K562 (cell line): ENCODE results near the gene KRTAP11-1. TPM values are rescaled to one million over a fixed set of nuclear protein-coding genes. Genes with fewer than 3 reads are reported as not detected.

Source experiments
- ATAC-seq: fragments of 200-7000 bp; cut with Tn5 transposase; 3 replicates; pipeline ENCODE4 v1.9.1; 2020; ENCODE audit warnings: moderate library complexity
- BruUV-seq: library from RNA; stranded (reverse); fragments of 400-500 nt; replicated peaks from 2 replicates; lab custom pipeline; 2021; lab: Mats Ljungman, UMichigan
- CTCF ChIA-PET: fragments of 300-600 bp; formaldehyde crosslinking; extraction: SDS; loops from one replicate; lab custom pipeline; 2021; ENCODE audit warnings: low intra/inter-chr PET ratio; lab: Yijun Ruan, JAX
- POLR2A ChIA-PET: fragments of 300-600, 350-650 bp; sonication (Branson Sonifier 250); formaldehyde crosslinking; extraction: SDS; loops from one replicate; lab custom pipeline; 2021; ENCODE audit warnings: antibody characterized with exemption, inconsistent platforms; lab: Yijun Ruan, JAX
- DNase-seq, 4 experiments: peaks; one replicate each; pipeline versions ENCODE4 v3.0.0 to v3.0.0-alpha.2; 2011 to 2018; ENCODE audit warnings: low spot score in 3 of 4, mixed read lengths in 3 of 4; ENCODE audit errors: extremely low read depth in 1 of 4
- FAIRE-seq: peaks from 2 replicates; lab custom pipeline; 2011; peaks lifted over from hg19 to GRCh38; lab: Jason Lieb, UNC
- H2AFZ ChIP-seq: 2 replicates; pipeline ENCODE4 v1.6.0; 2011; ENCODE audit warnings: low read depth, low read length, control low read depth, inconsistent platforms
- H3K27ac ChIP-seq: fragments of 200-600 bp; 3 replicates; pipeline ENCODE4 v1.8.0; 2011; ENCODE audit warnings: low read depth, mild to moderate bottlenecking, control low read depth, inconsistent platforms, low read length, moderate library complexity, mixed read lengths; ENCODE audit errors: extremely low read depth
- H3K27me3 ChIP-seq, 2 experiments: fragments of 300-600 bp in 1 of 2; 2 replicates in 1 of 2; 3 replicates in 1 of 2; pipeline versions ENCODE4 v1.6.0 to v1.8.0; 2011; ENCODE audit warnings: inconsistent platforms in 2 of 2, low read length in 2 of 2, mild to moderate bottlenecking in 1 of 2, mixed read lengths in 1 of 2, moderate library complexity in 1 of 2; ENCODE audit not compliant: control insufficient read depth in 2 of 2, insufficient read depth in 2 of 2
- H3K36me3 ChIP-seq: fragments of 300-600 bp; 3 replicates; pipeline ENCODE4 v1.8.0; 2011; ENCODE audit warnings: mild to moderate bottlenecking, low read length, inconsistent platforms; ENCODE audit not compliant: control insufficient read depth, insufficient read depth
- H3K4me1 ChIP-seq, 2 experiments: fragments of 200-600 bp in 1 of 2; replicated peaks in 1 of 2; 2 replicates in 1 of 2; 3 replicates in 1 of 2; pipeline versions ENCODE4 v1.5.1 to v1.8.0; 2011; ENCODE audit warnings: inconsistent platforms in 2 of 2, low read length in 2 of 2, mild to moderate bottlenecking in 1 of 2, mixed read lengths in 1 of 2, moderate library complexity in 1 of 2; ENCODE audit not compliant: control insufficient read depth in 2 of 2, insufficient read depth in 2 of 2
- H3K4me2 ChIP-seq: 2 replicates; pipeline ENCODE4 v1.6.1; 2011; ENCODE audit warnings: low read length, control low read depth, inconsistent platforms, mixed read lengths; ENCODE audit not compliant: insufficient read depth
- H3K4me3 ChIP-seq: fragments of 200-600 bp; sonication (generic), shearing (Covaris generic); 2 replicates; pipeline ENCODE4 v1.5.1; 2016; ENCODE audit warnings: control low read depth, inconsistent platforms
- H3K79me2 ChIP-seq: fragments of 200-600 bp; 3 replicates; pipeline ENCODE4 v1.8.0; 2011; ENCODE audit warnings: low read length, inconsistent platforms; ENCODE audit not compliant: control insufficient read depth, insufficient read depth
- H3K9ac ChIP-seq, 2 experiments: 2 replicates each; pipeline versions ENCODE4 v1.6.0 to v1.6.1; 2011; ENCODE audit warnings: low read depth in 2 of 2, low read length in 2 of 2, control low read depth in 1 of 2, inconsistent platforms in 1 of 2, mild to moderate bottlenecking in 1 of 2, mixed read lengths in 1 of 2; ENCODE audit not compliant: insufficient read depth in 1 of 2
- H3K9me1 ChIP-seq: one replicate; pipeline ENCODE4 v1.6.0; 2011; ENCODE audit warnings: inconsistent platforms, mild to moderate bottlenecking, low read length, moderate library complexity; ENCODE audit not compliant: control insufficient read depth, insufficient read depth
- H3K9me3 ChIP-seq: replicated peaks from 2 replicates; pipeline ENCODE4 v1.5.1; 2011; ENCODE audit warnings: low read depth, low read length, inconsistent platforms; ENCODE audit not compliant: control insufficient read depth, insufficient read depth
- H4K20me1 ChIP-seq: replicated peaks from 2 replicates; pipeline ENCODE4 v1.6.1; 2011; ENCODE audit warnings: low read length, inconsistent platforms, mixed read lengths; ENCODE audit not compliant: control insufficient read depth, insufficient read depth
- ADNP ChIP-seq: fragments of 200-800 bp; sonication (Bioruptor generic); IDR thresholded peaks from 2 replicates; pipeline ENCODE4 v1.6.1; 2016; ENCODE audit warnings: missing genetic modification characterization, missing compliant biosample characterization
- BRD9 ChIP-seq: fragments of 450-650 bp; IDR thresholded peaks from 2 replicates; pipeline ENCODE4 v1.6.1; 2018; ENCODE audit warnings: low read depth; ENCODE audit not compliant: partially characterized antibody
- ESRRB ChIP-seq: fragments of 250-450 bp; sonication (Bioruptor Pico); IDR thresholded peaks from 2 replicates; pipeline ENCODE4 v1.5.0; 2020; ENCODE audit warnings: mild to moderate bottlenecking, moderate library complexity, borderline replicate concordance
- GATAD2A ChIP-seq: fragments of 450-650 bp; IDR thresholded peaks from 2 replicates; pipeline ENCODE4 v1.6.1; 2017
- NFE2L1 ChIP-seq: fragments of 450-650 bp; IDR thresholded peaks from 2 replicates; pipeline ENCODE4 v1.6.1; 2016; ENCODE audit warnings: missing genetic modification characterization, low read depth, mild to moderate bottlenecking, missing compliant biosample characterization, moderate library complexity, borderline replicate concordance
- POLR2AphosphoS5 ChIP-seq: IDR thresholded peaks from 2 replicates; pipeline ENCODE4 v1.6.1; 2011; ENCODE audit warnings: mild to moderate bottlenecking, low read depth, low read length, moderate library complexity; ENCODE audit not compliant: control insufficient read depth, insufficient read depth
- POU5F1 ChIP-seq: fragments of 150-350 bp; IDR thresholded peaks from 2 replicates; pipeline ENCODE4 v1.6.1; 2014; ENCODE audit warnings: borderline replicate concordance, low read length, low read depth, mild to moderate bottlenecking; ENCODE audit not compliant: partially characterized antibody
- SETDB1 ChIP-seq: IDR thresholded peaks from one replicate; pipeline ENCODE4 v1.6.1; 2012; ENCODE audit warnings: low read length, control low read depth, inconsistent platforms
- ZNF140 ChIP-seq: fragments of 250-450 bp; sonication (Bioruptor Pico); IDR thresholded peaks from 2 replicates; pipeline ENCODE4 v1.8.0; 2021; ENCODE audit warnings: moderate library complexity, mild to moderate bottlenecking, inconsistent platforms
- ZNF274 ChIP-seq: IDR thresholded peaks from 2 replicates; pipeline ENCODE4 v1.6.1; 2011; ENCODE audit warnings: low read depth, mild to moderate bottlenecking, low read length, moderate library complexity, borderline replicate concordance
- ZNF76 ChIP-seq: fragments of 250-450 bp; sonication (Bioruptor Pico); IDR thresholded peaks from 2 replicates; pipeline ENCODE4 v1.4.0; 2020; ENCODE audit warnings: mild to moderate bottlenecking, moderate library complexity, borderline replicate concordance
- ZNF830 ChIP-seq: fragments of 250-450 bp; sonication (Bioruptor Pico); IDR thresholded peaks from 2 replicates; pipeline ENCODE4 v1.5.0; 2021; ENCODE audit warnings: mild to moderate bottlenecking
- WGBS: fragments of 100-300 bp; shearing (Covaris generic); methylation state at CpG from one replicate; pipeline ENCODE4 v1.1.6; 2016; ENCODE audit warnings: low coverage, mixed read lengths; ENCODE audit not compliant: insufficient coverage; ENCODE audit errors: missing lambda C conversion rate; 5-methylcytosine and 5-hydroxymethylcytosine counted together
- in situ Hi-C: fragments of 300-500 bp; cut with MboI; formaldehyde crosslinking; loops from 4 replicates; pipeline ENCODE4 v1.15.0; 2018; ENCODE audit warnings: inconsistent platforms, mixed read lengths
- intact Hi-C: fragments of 100-400 bp; cut with micrococcal nuclease; formaldehyde crosslinking; loops from 2 replicates; pipeline ENCODE4 v1.14.2; 2022
- polyA plus RNA-seq, 8 experiments: library from polyadenylated mRNA; depleted of rRNA in 4 of 8; stranded (reverse) in 5 of 8; unstranded in 3 of 8; fragments of >200 nt; fragmentation: Nextera tagmentation in 2 of 8; fragmentation: Illumina TruSeq in 1 of 8; extraction: Ambion mirVana in 2 of 8; extraction: Trizol in 1 of 8; gene quantifications; 2 replicates each; pipeline versions ENCODE4 v1.2.1 to v1.2.3, GENCODE V29; 2011 to 2014; ENCODE audit warnings: inconsistent platforms in 1 of 8, missing spikeins in 1 of 8
- total RNA-seq, 7 experiments: library from RNA; depleted of rRNA in 6 of 7; stranded (reverse); fragments of >200 nt in 6 of 7; fragmentation: Illumina TruSeq in 2 of 7; extraction: Trizol in 2 of 7; gene quantifications; 2 replicates each; pipeline versions ENCODE4 v1.2.1 to v1.2.3, GENCODE V29; 2011 to 2021; ENCODE audit warnings: low replicate concordance in 1 of 7
- TF ChIP-seq, protein P1 (sequence below): fragments of 250-450 bp; sonication (Bioruptor Pico); IDR thresholded peaks from 2 replicates; pipeline ENCODE4 v1.6.1; 2021; ENCODE audit warnings: mild to moderate bottlenecking

KRTAP11-1 gene
- total and polyA plus RNA-seq, 9 of the 15 experiments (the other 6 are each of a cell fraction or from before 2014, with no cell fraction given) = not detected

DNA sequence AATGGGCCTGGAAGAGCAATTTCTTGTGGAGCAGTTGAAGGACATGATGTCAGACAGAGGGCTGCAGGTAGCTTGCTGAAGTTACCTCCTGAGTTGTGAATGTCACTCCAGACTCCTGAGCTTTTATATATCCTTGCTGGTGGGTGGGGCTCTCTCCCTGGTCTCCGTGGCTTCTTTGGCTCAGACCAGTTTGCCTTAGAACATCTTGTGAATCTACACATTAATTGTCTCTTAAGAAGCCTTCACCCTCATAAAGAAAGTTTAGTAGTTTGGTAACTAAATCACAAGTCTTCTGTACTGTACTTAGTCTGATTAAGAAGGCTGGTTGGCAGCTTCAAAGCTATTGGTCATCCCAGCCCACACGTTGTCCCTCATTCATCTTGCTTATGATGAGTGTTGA, at the start of gene KRTAP11-1 (continued):
- TF ChIP-seq POLR2AphosphoS5 (no peak), SETDB1 (no peak), ZNF140 (CRISPR knock-in tag) (no peak), ZNF274 (no peak)

DNA sequence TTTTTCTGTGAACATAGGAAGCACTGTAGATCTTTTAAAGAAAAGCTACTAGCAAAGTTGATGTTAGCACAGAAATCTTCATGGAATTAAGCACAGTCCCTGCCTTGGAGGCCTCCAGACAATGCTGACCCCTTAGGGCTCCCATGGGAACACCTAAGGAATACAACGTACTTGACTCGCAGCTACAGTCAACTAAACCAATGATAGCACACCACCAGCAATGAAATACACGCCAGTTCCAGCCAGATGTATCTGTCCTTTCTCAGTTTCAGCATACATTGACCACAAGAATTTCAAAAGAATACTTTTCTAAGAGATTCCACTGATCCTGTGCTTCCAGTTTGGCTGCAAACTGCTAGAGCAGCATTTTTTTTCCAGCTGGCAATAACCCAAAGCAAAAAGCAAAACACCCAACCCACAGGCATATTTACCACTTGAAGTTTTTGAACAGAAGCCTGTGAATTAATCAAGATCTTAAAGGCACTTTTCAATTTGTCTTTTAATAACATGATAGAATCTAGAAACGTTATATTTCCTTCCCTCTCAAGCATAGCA, 42.8 kb upstream of the KRTAP11-1 start:
- DNase-seq = no peak
- no peak overlapping the region for H2AFZ ChIP-seq
- H3K9me1 ChIP-seq = no peaks in the 10 kb centered on the region
- no peak overlapping the region for H3K9ac ChIP-seq
- in situ Hi-C loops = no loop called here
- H3K27ac ChIP-seq = no peak overlapping the region
- BruUV-seq = no TSS peak
- no peaks in the 10 kb centered on the region for H4K20me1 ChIP-seq
- no peak overlapping the region for H3K4me2 ChIP-seq
- no peaks in the 10 kb centered on the region for H3K4me1 ChIP-seq
- TF ChIP-seq BRD9 = no peak
- TF ChIP-seq POU5F1 = no peak
- no peak for TF ChIP-seq GATAD2A
- TF ChIP-seq ESRRB (CRISPR knock-in tag) = no peak
- no peak for TF ChIP-seq ADNP (tag)
- no peak for TF ChIP-seq ZNF76 (CRISPR knock-in tag)
- TF ChIP-seq NFE2L1 = no peak
- no peak for TF ChIP-seq ZNF830 (CRISPR knock-in tag)
- TF ChIP-seq, protein P1, sequence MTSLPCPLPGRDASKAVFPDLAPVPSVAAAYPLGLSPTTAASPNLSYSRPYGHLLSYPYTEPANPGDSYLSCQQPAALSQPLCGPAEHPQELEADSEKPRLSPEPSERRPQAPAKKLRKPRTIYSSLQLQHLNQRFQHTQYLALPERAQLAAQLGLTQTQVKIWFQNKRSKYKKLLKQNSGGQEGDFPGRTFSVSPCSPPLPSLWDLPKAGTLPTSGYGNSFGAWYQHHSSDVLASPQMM (CRISPR knock-in tag) = no peak
- intact Hi-C loops = no loop called here
- POLR2A ChIA-PET = no interaction called here
- WGBS = 0% methylated on average over 4 of the region's 4 CpGs
- H3K4me3 ChIP-seq = no peak overlapping the region
- ATAC-seq = no peak
- no peaks in the 10 kb centered on the region for H3K27me3 ChIP-seq
- H3K36me3 ChIP-seq = no peaks in the 10 kb centered on the region
- H3K9me3 ChIP-seq = 0 out of 2 replicates have a peak, but pooled peaks cover 3% of the 10 kb centered on the region
- CTCF ChIA-PET = no interaction called here
- no peak for FAIRE-seq
- no peaks in the 10 kb centered on the region for H3K79me2 ChIP-seq
